HG03175 (cell line): ENCODE measurements around the gene GHRL.

ENCODE experiments used
- ATAC-seq: cut with Tn5 transposase; IDR thresholded peaks from one replicate; pipeline ENCODE4 v1.9.1; 2021; ENCODE audit warnings: mild to moderate bottlenecking, moderate library complexity; ENCODE audit not compliant: unreplicated experiment

Gene GHRL

GRCh38 chr3:10292505-10293419, at the start of gene GHRL:
Gene GHRL (minus strand): TSS chr3:10292947. CDS start chr3:10290180, 2,767 bp downstream.
- peak; percentile 76 for ATAC-seq

- ATAC-seq, result no peak
Measured at GRCh38 chr3:10341901-10342398, 49.2 kb upstream of the GHRL start.

- ATAC-seq, result no peak
Measured at GRCh38 chr3:10340476-10340875, 47.7 kb upstream of the GHRL start.

GRCh38 chr3:10340046-10340445, 47.3 kb upstream of the GHRL start:
- ATAC-seq, result no peak

GRCh38 chr3:10339376-10339955, 46.7 kb upstream of the GHRL start:
- no peak for ATAC-seq

- ATAC-seq, result no peak
Measured at GRCh38 chr3:10338591-10339353, 46.0 kb upstream of the GHRL start.

- no peak for ATAC-seq
Measured at GRCh38 chr3:10338164-10338470, 45.4 kb upstream of the GHRL start.

GRCh38 chr3:10337323-10338163, 44.8 kb upstream of the GHRL start:
- ATAC-seq, result no peak

GRCh38 chr3:10336761-10337160, 44.0 kb upstream of the GHRL start:
- no peak for ATAC-seq

GRCh38 chr3:10335871-10336622, 43.3 kb upstream of the GHRL start:
- no peak for ATAC-seq

- ATAC-seq, result no peak
Measured at GRCh38 chr3:10335190-10335738, 42.5 kb upstream of the GHRL start.

- no peak for ATAC-seq
Measured at GRCh38 chr3:10334459-10334858, 41.7 kb upstream of the GHRL start.

GRCh38 chr3:10334042-10334441, 41.3 kb upstream of the GHRL start:
- no peak for ATAC-seq

- ATAC-seq, result no peak
Measured at GRCh38 chr3:10333349-10333650, 40.6 kb upstream of the GHRL start.

- ATAC-seq, result no peak
Measured at GRCh38 chr3:10332481-10333348, 40.0 kb upstream of the GHRL start.

GRCh38 chr3:10331320-10331719, 38.6 kb upstream of the GHRL start:
- no peak for ATAC-seq

- ATAC-seq, result no peak
Measured at GRCh38 chr3:10330319-10330718, 37.6 kb upstream of the GHRL start.

GRCh38 chr3:10329495-10330015, 36.8 kb upstream of the GHRL start:
- ATAC-seq, result no peak
